Glutamatergic neuron (in vitro differentiated cells): Measurements from ENCODE around the gene PLD6. TPM values are rescaled to one million over a fixed set of nuclear protein-coding genes. Genes with fewer than 3 reads are reported as not detected.
"Not testable (repeated sequence)": the region's sequence is repeated elsewhere in the genome, so short reads cannot be mapped to it uniquely, and the experiment has no call there.

Source experiments
- DNase-seq: peaks from one replicate; pipeline ENCODE4 v3.0.0; 2022
- H3K27ac Mint-ChIP-seq: one replicate; pipeline ENCODE4 v1.8.0; 2020; ENCODE audit warnings: mild to moderate bottlenecking, mixed read lengths, inconsistent platforms; ENCODE audit not compliant: unreplicated experiment
- H3K27me3 Mint-ChIP-seq: one replicate; pipeline ENCODE4 v1.8.0; 2020; ENCODE audit warnings: mild to moderate bottlenecking, moderate library complexity, mixed read lengths, inconsistent platforms; ENCODE audit not compliant: unreplicated experiment
- H3K36me3 Mint-ChIP-seq: one replicate; pipeline ENCODE4 v1.8.0; 2020; ENCODE audit warnings: mild to moderate bottlenecking, mixed read lengths, inconsistent platforms; ENCODE audit not compliant: unreplicated experiment
- H3K4me1 Mint-ChIP-seq: one replicate; pipeline ENCODE4 v1.8.0; 2020; ENCODE audit warnings: mild to moderate bottlenecking, low read depth, mixed read lengths, inconsistent platforms; ENCODE audit not compliant: unreplicated experiment
- H3K4me3 Mint-ChIP-seq: one replicate; pipeline ENCODE4 v1.8.0; 2020; ENCODE audit warnings: mild to moderate bottlenecking, mixed read lengths, inconsistent platforms; ENCODE audit not compliant: unreplicated experiment
- H3K9me3 Mint-ChIP-seq: one replicate; pipeline ENCODE4 v1.8.0; 2020; ENCODE audit warnings: mild to moderate bottlenecking, moderate library complexity, mixed read lengths, inconsistent platforms; ENCODE audit not compliant: unreplicated experiment
- total RNA-seq: library from RNA; stranded (reverse); fragmentation: NEBNext Ultra II Directional; extraction: Animal tissue kit (Norgen Biotek cat#: 25700); gene quantifications from one replicate; pipeline ENCODE4 v1.2.1, GENCODE V29; 2021; ENCODE audit not compliant: unreplicated experiment
- TF ChIP-seq, protein P1 (sequence below): fragments of 200-600 bp; sonication (generic); IDR thresholded peaks from one replicate; pipeline ENCODE4 v1.5.0; 2021; ENCODE audit not compliant: partially characterized antibody, unreplicated experiment

PLD6 gene
- total RNA-seq, 1 donor from 2014 or later: 1.1 TPM

- peaks cover 6% of the 10 kb centered on the region for H3K9me3 Mint-ChIP-seq
- H3K27ac Mint-ChIP-seq: no peak overlapping the region
- TF ChIP-seq, protein P1, sequence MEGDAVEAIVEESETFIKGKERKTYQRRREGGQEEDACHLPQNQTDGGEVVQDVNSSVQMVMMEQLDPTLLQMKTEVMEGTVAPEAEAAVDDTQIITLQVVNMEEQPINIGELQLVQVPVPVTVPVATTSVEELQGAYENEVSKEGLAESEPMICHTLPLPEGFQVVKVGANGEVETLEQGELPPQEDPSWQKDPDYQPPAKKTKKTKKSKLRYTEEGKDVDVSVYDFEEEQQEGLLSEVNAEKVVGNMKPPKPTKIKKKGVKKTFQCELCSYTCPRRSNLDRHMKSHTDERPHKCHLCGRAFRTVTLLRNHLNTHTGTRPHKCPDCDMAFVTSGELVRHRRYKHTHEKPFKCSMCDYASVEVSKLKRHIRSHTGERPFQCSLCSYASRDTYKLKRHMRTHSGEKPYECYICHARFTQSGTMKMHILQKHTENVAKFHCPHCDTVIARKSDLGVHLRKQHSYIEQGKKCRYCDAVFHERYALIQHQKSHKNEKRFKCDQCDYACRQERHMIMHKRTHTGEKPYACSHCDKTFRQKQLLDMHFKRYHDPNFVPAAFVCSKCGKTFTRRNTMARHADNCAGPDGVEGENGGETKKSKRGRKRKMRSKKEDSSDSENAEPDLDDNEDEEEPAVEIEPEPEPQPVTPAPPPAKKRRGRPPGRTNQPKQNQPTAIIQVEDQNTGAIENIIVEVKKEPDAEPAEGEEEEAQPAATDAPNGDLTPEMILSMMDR: no peak
- H3K36me3 Mint-ChIP-seq: peaks cover 11% of the 10 kb centered on the region
- no peak for DNase-seq
- H3K4me3 Mint-ChIP-seq: no peak overlapping the region
- peaks cover 1% of the 10 kb centered on the region for H3K4me1 Mint-ChIP-seq
- H3K27me3 Mint-ChIP-seq: peaks cover 21% of the 10 kb centered on the region
Measured at GRCh38 chr17:17161759-17162158, 44.4 kb downstream of the PLD6 start.

GRCh38 chr17:17161121-17161520 lies 45.0 kb downstream of the PLD6 start:
- Mint-ChIP-seq H3K27ac (no peak overlapping the region), H3K4me3 (no peak overlapping the region), H3K36me3 (peaks cover 11% of the 10 kb centered on the region), H3K4me1 (peaks cover 1% of the 10 kb centered on the region), H3K27me3 (peaks cover 21% of the 10 kb centered on the region), H3K9me3 (peaks cover 6% of the 10 kb centered on the region)
- no peak for DNase-seq
- TF ChIP-seq, protein P1: no peak

GRCh38 chr17:17159571-17159970 lies 46.6 kb downstream of the PLD6 start:
- Mint-ChIP-seq H3K36me3 (peaks cover 6% of the 10 kb centered on the region), H3K27ac (peak overlapping the region; percentile 2), H3K4me3 (no peak overlapping the region), H3K27me3 (peaks cover 11% of the 10 kb centered on the region), H3K9me3 (peaks cover 9% of the 10 kb centered on the region), H3K4me1 (peaks cover 1% of the 10 kb centered on the region)
- DNase-seq: no peak
- TF ChIP-seq, protein P1: no peak

DNA sequence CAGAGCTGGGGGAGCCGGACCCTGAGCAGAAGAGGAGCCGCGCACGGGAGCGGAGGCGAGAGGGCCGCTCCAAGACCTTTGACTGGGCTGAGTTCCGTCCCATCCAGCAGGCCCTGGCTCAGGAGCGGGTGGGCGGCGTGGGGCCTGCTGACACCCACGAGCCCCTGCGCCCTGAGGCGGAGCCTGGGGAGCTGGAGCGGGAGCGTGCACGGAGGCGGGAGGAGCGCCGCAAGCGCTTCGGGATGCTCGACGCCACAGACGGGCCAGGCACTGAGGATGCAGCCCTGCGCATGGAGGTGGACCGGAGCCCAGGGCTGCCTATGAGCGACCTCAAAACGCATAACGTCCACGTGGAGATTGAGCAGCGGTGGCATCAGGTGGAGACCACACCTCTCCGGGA lies 47.6 kb downstream of the PLD6 start:
- not testable (repeated sequence) for H3K4me1 Mint-ChIP-seq, H3K4me3 Mint-ChIP-seq, H3K9me3 Mint-ChIP-seq, DNase-seq, H3K27ac Mint-ChIP-seq, H3K36me3 Mint-ChIP-seq
- peaks cover 15% of the 10 kb centered on the region for H3K27me3 Mint-ChIP-seq

GRCh38 chr17:17157041-17157440 lies 49.1 kb downstream of the PLD6 start:
- H3K36me3 Mint-ChIP-seq: peaks cover 4% of the 10 kb centered on the region
- no peak overlapping the region for H3K4me3 Mint-ChIP-seq
- H3K9me3 Mint-ChIP-seq: peaks cover 11% of the 10 kb centered on the region
- DNase-seq: no peak
- H3K27ac Mint-ChIP-seq: peak overlapping the region; percentile 28
- peaks cover 1% of the 10 kb centered on the region for H3K4me1 Mint-ChIP-seq
- TF ChIP-seq, protein P1: no peak
- peaks cover 20% of the 10 kb centered on the region for H3K27me3 Mint-ChIP-seq
